ENCODE measurements around the gene ATP2C2.

ATP2C2 gene

DNA sequence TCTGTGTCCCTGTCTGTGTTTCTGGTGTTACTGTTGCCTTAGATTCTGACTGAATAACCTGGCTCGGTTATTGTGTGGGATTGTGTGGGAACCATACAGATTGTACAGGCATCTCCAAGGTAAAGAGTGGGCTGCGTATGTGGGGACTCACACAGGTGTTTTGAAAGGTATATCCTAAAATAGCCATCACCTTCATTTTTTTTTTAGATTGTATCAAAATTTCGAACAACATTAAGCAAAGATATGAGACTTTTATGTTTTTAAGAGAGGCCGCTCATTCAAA is 53.5 kb downstream of the ATP2C2 start:
- no peaks in the 10 kb centered on the region for H3F3A ChIP-seq (ENCODE audit: control insufficient read depth, insufficient read depth)
- no peak for TF ChIP-seq EZH2phosphoT487 (IDR thresholded peaks at IDR 0.05; ENCODE audit: borderline replicate concordance, low read length)
- TF ChIP-seq, protein P1, sequence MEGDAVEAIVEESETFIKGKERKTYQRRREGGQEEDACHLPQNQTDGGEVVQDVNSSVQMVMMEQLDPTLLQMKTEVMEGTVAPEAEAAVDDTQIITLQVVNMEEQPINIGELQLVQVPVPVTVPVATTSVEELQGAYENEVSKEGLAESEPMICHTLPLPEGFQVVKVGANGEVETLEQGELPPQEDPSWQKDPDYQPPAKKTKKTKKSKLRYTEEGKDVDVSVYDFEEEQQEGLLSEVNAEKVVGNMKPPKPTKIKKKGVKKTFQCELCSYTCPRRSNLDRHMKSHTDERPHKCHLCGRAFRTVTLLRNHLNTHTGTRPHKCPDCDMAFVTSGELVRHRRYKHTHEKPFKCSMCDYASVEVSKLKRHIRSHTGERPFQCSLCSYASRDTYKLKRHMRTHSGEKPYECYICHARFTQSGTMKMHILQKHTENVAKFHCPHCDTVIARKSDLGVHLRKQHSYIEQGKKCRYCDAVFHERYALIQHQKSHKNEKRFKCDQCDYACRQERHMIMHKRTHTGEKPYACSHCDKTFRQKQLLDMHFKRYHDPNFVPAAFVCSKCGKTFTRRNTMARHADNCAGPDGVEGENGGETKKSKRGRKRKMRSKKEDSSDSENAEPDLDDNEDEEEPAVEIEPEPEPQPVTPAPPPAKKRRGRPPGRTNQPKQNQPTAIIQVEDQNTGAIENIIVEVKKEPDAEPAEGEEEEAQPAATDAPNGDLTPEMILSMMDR (IDR thresholded peaks at IDR 0.05; ENCODE audit: low read depth, low read length, poor library complexity, severe bottlenecking), result no peak
- no peaks in the 10 kb centered on the region for H3K4me1 ChIP-seq (ENCODE audit: control insufficient read depth, low read length)
- H3K27ac ChIP-seq (ENCODE audit: low read depth, low read length), result no peak overlapping the region
- H3K9me2 ChIP-seq (replicated peaks; ENCODE audit: control insufficient read depth, low read length), result no peaks in the 10 kb centered on the region
- H3K79me2 ChIP-seq (ENCODE audit: control insufficient read depth, low read length), result no peaks in the 10 kb centered on the region
- no peak overlapping the region for H3K4me2 ChIP-seq (ENCODE audit: low read length)
- no peaks in the 10 kb centered on the region for H3K36me3 ChIP-seq (ENCODE audit: control insufficient read depth, low read length)
- H4K20me1 ChIP-seq (ENCODE audit: control insufficient read depth, insufficient read depth, low read depth, low read length), result no peaks in the 10 kb centered on the region
- H3K4me3 ChIP-seq (ENCODE audit: low read length), result no peak overlapping the region
- peaks cover 6% of the 10 kb centered on the region for H3K9me3 ChIP-seq (ENCODE audit: control insufficient read depth, insufficient read depth, low read length)
- H3K27me3 ChIP-seq (ENCODE audit: control insufficient read depth, low read length), result no peaks in the 10 kb centered on the region

DNA sequence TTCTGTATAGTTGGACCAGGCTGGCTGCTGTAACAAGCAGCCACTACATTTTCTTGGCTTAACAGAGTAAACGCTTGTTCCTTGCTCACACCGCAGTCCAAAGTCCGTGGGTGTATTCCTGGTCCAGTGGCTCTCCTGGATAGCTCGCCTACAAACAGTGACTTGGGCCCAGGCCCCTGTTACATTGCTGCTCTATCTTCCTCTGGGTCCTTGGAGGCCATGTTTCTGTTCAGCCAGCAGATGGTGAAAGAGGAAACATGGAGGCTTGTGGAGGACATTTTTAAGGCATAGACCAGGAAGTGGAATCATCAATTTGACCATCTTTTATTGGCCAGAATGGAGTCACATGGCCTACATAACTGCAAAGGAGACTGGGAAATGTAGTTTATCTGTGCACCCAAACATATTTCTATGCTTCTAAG is 55.1 kb downstream of the ATP2C2 start:
- no peaks in the 10 kb centered on the region for H3K27me3 ChIP-seq (ENCODE audit: control insufficient read depth, low read length)
- H3K9me2 ChIP-seq (replicated peaks; ENCODE audit: control insufficient read depth, low read length), result no peaks in the 10 kb centered on the region
- H3K36me3 ChIP-seq (ENCODE audit: control insufficient read depth, low read length), result no peaks in the 10 kb centered on the region
- no peaks in the 10 kb centered on the region for H3F3A ChIP-seq (ENCODE audit: control insufficient read depth, insufficient read depth)
- no peaks in the 10 kb centered on the region for H3K4me1 ChIP-seq (ENCODE audit: control insufficient read depth, low read length)
- no peak overlapping the region for H3K4me3 ChIP-seq (ENCODE audit: low read length)
- no peaks in the 10 kb centered on the region for H3K79me2 ChIP-seq (ENCODE audit: control insufficient read depth, low read length)
- H3K4me2 ChIP-seq (ENCODE audit: low read length), result no peak overlapping the region
- H4K20me1 ChIP-seq (ENCODE audit: control insufficient read depth, insufficient read depth, low read depth, low read length), result no peaks in the 10 kb centered on the region
- H3K9me3 ChIP-seq (ENCODE audit: control insufficient read depth, insufficient read depth, low read length), result peaks cover 6% of the 10 kb centered on the region
- TF ChIP-seq, protein P1 (IDR thresholded peaks at IDR 0.05; ENCODE audit: low read depth, low read length, poor library complexity, severe bottlenecking), result no peak
- no peak for TF ChIP-seq EZH2phosphoT487 (IDR thresholded peaks at IDR 0.05; ENCODE audit: borderline replicate concordance, low read length)
- no peak overlapping the region for H3K27ac ChIP-seq (ENCODE audit: low read depth, low read length)

DNA sequence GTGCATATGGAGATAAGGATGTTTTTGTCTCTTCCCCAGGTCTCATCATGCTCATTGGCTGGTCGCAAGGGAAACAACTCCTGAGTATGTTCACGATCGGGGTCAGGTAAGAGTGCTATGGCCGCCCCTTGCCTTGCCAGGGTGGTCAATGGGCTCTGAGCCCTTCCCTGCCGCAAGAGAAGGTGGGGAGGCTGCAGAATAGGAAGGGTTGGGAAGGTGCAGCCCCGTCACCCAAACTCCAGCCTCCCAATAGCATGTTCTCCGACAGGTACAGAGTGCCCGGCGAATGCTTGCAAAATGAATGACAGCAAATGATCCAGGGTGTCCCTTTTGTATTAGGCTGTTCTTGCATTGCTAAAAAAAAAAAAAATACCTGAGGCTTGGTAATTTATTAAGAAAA is 57.4 kb downstream of the ATP2C2 start:
- H3K9me2 ChIP-seq (replicated peaks; ENCODE audit: control insufficient read depth, low read length), result no peaks in the 10 kb centered on the region
- H3F3A ChIP-seq (ENCODE audit: control insufficient read depth, insufficient read depth), result no peaks in the 10 kb centered on the region
- H3K36me3 ChIP-seq (ENCODE audit: control insufficient read depth, low read length), result no peaks in the 10 kb centered on the region
- H3K4me1 ChIP-seq (ENCODE audit: control insufficient read depth, low read length), result no peaks in the 10 kb centered on the region
- H3K27ac ChIP-seq (ENCODE audit: low read depth, low read length), result no peak overlapping the region
- TF ChIP-seq, protein P1 (IDR thresholded peaks at IDR 0.05; ENCODE audit: low read depth, low read length, poor library complexity, severe bottlenecking), result no peak
- TF ChIP-seq EZH2phosphoT487 (IDR thresholded peaks at IDR 0.05; ENCODE audit: borderline replicate concordance, low read length), result no peak
- H3K4me2 ChIP-seq (ENCODE audit: low read length), result no peak overlapping the region
- no peaks in the 10 kb centered on the region for H4K20me1 ChIP-seq (ENCODE audit: control insufficient read depth, insufficient read depth, low read depth, low read length)
- no peaks in the 10 kb centered on the region for H3K79me2 ChIP-seq (ENCODE audit: control insufficient read depth, low read length)
- H3K27me3 ChIP-seq (ENCODE audit: control insufficient read depth, low read length), result no peaks in the 10 kb centered on the region
- no peak overlapping the region for H3K4me3 ChIP-seq (ENCODE audit: low read length)
- peaks cover 6% of the 10 kb centered on the region for H3K9me3 ChIP-seq (ENCODE audit: control insufficient read depth, insufficient read depth, low read length)

DNA sequence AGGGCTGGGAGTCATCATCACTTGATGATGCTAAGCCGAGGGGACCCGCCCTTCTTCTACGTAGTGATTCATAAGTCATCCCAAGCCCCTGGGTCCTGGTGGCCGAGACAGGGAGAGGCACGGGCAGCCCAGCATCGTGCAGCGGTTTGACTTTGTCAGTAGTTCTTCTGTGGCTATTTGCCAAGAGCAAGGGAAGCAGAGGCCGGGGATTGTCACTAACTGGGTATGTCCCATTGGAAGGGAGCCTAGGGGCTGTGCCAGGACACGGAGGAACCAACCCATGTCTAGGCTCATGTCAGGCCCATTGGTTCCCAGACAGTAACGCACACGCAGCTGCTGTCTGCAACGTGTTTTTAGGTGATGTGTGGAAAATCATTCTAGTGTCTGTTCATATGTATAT is 58.5 kb downstream of the ATP2C2 start:
- Histone ChIP-seq H3K4me3 (ENCODE audit: low read length) (no peak overlapping the region), H3K27ac (ENCODE audit: low read depth, low read length) (no peak overlapping the region), H3K27me3 (ENCODE audit: control insufficient read depth, low read length) (no peaks in the 10 kb centered on the region), H3K36me3 (ENCODE audit: control insufficient read depth, low read length) (no peaks in the 10 kb centered on the region), H3K4me2 (ENCODE audit: low read length) (no peak overlapping the region), H3K4me1 (ENCODE audit: control insufficient read depth, low read length) (no peaks in the 10 kb centered on the region), H3F3A (ENCODE audit: control insufficient read depth, insufficient read depth) (no peaks in the 10 kb centered on the region), H3K9me3 (ENCODE audit: control insufficient read depth, insufficient read depth, low read length) (peaks cover 6% of the 10 kb centered on the region), H4K20me1 (ENCODE audit: control insufficient read depth, insufficient read depth, low read depth, low read length) (no peaks in the 10 kb centered on the region), H3K9me2 (replicated peaks; ENCODE audit: control insufficient read depth, low read length) (no peaks in the 10 kb centered on the region), H3K79me2 (ENCODE audit: control insufficient read depth, low read length) (no peaks in the 10 kb centered on the region)
- TF ChIP-seq EZH2phosphoT487 (IDR thresholded peaks at IDR 0.05; ENCODE audit: borderline replicate concordance, low read length), result no peak
- TF ChIP-seq, protein P1 (IDR thresholded peaks at IDR 0.05; ENCODE audit: low read depth, low read length, poor library complexity, severe bottlenecking), result no peak
